HepG2 (cell line): ENCODE data around the gene U2AF1L4. TPM values are rescaled to one million over a fixed set of nuclear protein-coding genes. Genes with fewer than 3 reads are reported as not detected.

ENCODE experiments used
- DBP ChIP-seq: sonication (generic); formaldehyde crosslinking; IDR thresholded peaks from 2 replicates; pipeline ENCODE4 v1.4.0; 2020; ENCODE audit warnings: missing genetic modification reagents; ENCODE audit errors: not compliant biosample characterization
- DDIT3 ChIP-seq: sonication (generic); formaldehyde crosslinking; IDR thresholded peaks from 2 replicates; pipeline ENCODE4 v1.4.0; 2020; ENCODE audit warnings: mild to moderate bottlenecking, missing genetic modification reagents
- DNMT3B ChIP-seq: conservative IDR thresholded peaks from 2 replicates; pipeline ENCODE4 v1.6.1; 2016; ENCODE audit warnings: missing biosample characterization, control low read depth
- FOXP1 ChIP-seq, 2 experiments: fragments of 450-650 bp in 1 of 2; IDR thresholded peaks; 2 replicates each; pipeline ENCODE4 v1.6.1; 2017 to 2018; ENCODE audit warnings: antibody characterized with exemption in 1 of 2
- FOXP4 ChIP-seq: sonication (generic); formaldehyde crosslinking; IDR thresholded peaks from 2 replicates; pipeline ENCODE4 v1.4.0; 2020; ENCODE audit warnings: missing genetic modification reagents
- KLF16 ChIP-seq, 2 experiments: sonication (generic) in 1 of 2; formaldehyde crosslinking in 1 of 2; IDR thresholded peaks; 2 replicates each; pipeline versions ENCODE4 v1.6.1 to v1.8.0; 2016 to 2023; ENCODE audit warnings: missing genetic modification reagents in 2 of 2, missing compliant biosample characterization in 1 of 2
- MIXL1 ChIP-seq: IDR thresholded peaks from 2 replicates; pipeline ENCODE4 v1.6.1; 2016
- NR0B2 ChIP-seq: sonication (generic); formaldehyde crosslinking; IDR thresholded peaks from 2 replicates; pipeline ENCODE4 v1.4.0; 2020; ENCODE audit warnings: mild to moderate bottlenecking, missing genetic modification reagents
- ZBTB39 ChIP-seq: sonication (generic); formaldehyde crosslinking; IDR thresholded peaks from 2 replicates; pipeline ENCODE4 v1.5.0; 2020; ENCODE audit warnings: missing genetic modification reagents
- ZC3H13 ChIP-seq: sonication (generic); formaldehyde crosslinking; IDR thresholded peaks from 2 replicates; pipeline ENCODE4 v1.8.1; 2023; ENCODE audit warnings: mild to moderate bottlenecking, missing genetic modification reagents, moderate library complexity
- ZFP36 ChIP-seq: fragments of 150-350 bp; IDR thresholded peaks from 2 replicates; pipeline ENCODE4 v1.6.1; 2018; ENCODE audit warnings: borderline replicate concordance, low read length, low read depth; ENCODE audit not compliant: partially characterized antibody
- ZNF20 ChIP-seq: sonication (generic); formaldehyde crosslinking; IDR thresholded peaks from 2 replicates; pipeline ENCODE4 v1.4.0; 2020; ENCODE audit warnings: mild to moderate bottlenecking, moderate library complexity, missing genetic modification reagents
- ZNF3 ChIP-seq: IDR thresholded peaks from 2 replicates; pipeline ENCODE4 v1.7.0; 2017; ENCODE audit warnings: inconsistent platforms
- ZNF335 ChIP-seq: sonication (generic); formaldehyde crosslinking; IDR thresholded peaks from 2 replicates; pipeline ENCODE4 v1.4.0; 2020; ENCODE audit warnings: missing genetic modification reagents
- ZNF501 ChIP-seq: sonication (generic); formaldehyde crosslinking; IDR thresholded peaks from 2 replicates; pipeline ENCODE4 v1.5.1; 2020; ENCODE audit warnings: mild to moderate bottlenecking, moderate library complexity, missing genetic modification reagents
- ZNF839 ChIP-seq: sonication (generic); formaldehyde crosslinking; IDR thresholded peaks from 2 replicates; pipeline ENCODE4 v1.4.0; 2020; ENCODE audit warnings: missing genetic modification reagents, mild to moderate bottlenecking, borderline replicate concordance
- polyA plus RNA-seq, 8 experiments: library from polyadenylated mRNA; depleted of rRNA in 3 of 8; stranded (reverse) in 7 of 8; unstranded in 1 of 8; fragments of >200 nt; fragmentation: Illumina TruSeq in 4 of 8; extraction: Trizol in 4 of 8; gene quantifications; 2 replicates each; pipeline versions ENCODE4 v1.2.1 to v1.2.3, GENCODE V29; 2011 to 2016; ENCODE audit warnings: low read depth in 4 of 8, missing spikeins in 1 of 8, mixed read lengths in 1 of 8; ENCODE audit not compliant: insufficient read depth in 1 of 8
- total RNA-seq, 5 experiments: library from RNA; depleted of rRNA; stranded (reverse); fragments of >200 nt; fragmentation: Illumina TruSeq; extraction: Trizol; gene quantifications; 2 replicates each; pipeline ENCODE4 v1.2.3, GENCODE V29; 2016; ENCODE audit warnings: low read depth in 1 of 5
- TF ChIP-seq, protein P1 (sequence below): sonication (generic); formaldehyde crosslinking; IDR thresholded peaks from 2 replicates; pipeline ENCODE4 v1.8.1; 2023; ENCODE audit warnings: missing genetic modification reagents, inconsistent platforms, borderline replicate concordance
- TF ChIP-seq, protein P2 (sequence below): sonication (generic); formaldehyde crosslinking; IDR thresholded peaks from 2 replicates; pipeline ENCODE4 v1.8.0; 2022; ENCODE audit warnings: mild to moderate bottlenecking, missing genetic modification reagents, borderline replicate concordance
- TF ChIP-seq, protein P3 (sequence below): sonication (generic); formaldehyde crosslinking; IDR thresholded peaks from 2 replicates; pipeline ENCODE4 v1.8.1; 2023; ENCODE audit warnings: mild to moderate bottlenecking, moderate library complexity, missing genetic modification reagents

The U2AF1L4 gene
- total and polyA plus RNA-seq, 2 of the 13 experiments (the other 11 are each of a cell fraction or from before 2014, with no cell fraction given): 7.9 to 15.4 TPM

- TF ChIP-seq, protein P1, sequence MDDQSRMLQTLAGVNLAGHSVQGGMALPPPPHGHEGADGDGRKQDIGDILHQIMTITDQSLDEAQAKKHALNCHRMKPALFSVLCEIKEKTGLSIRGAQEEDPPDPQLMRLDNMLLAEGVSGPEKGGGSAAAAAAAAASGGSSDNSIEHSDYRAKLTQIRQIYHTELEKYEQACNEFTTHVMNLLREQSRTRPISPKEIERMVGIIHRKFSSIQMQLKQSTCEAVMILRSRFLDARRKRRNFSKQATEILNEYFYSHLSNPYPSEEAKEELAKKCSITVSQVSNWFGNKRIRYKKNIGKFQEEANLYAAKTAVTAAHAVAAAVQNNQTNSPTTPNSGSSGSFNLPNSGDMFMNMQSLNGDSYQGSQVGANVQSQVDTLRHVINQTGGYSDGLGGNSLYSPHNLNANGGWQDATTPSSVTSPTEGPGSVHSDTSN (CRISPR knock-in tag): no peak
- TF ChIP-seq ZNF335 (CRISPR knock-in tag): no peak
- TF ChIP-seq ZNF501 (CRISPR knock-in tag): no peak
- no peak for TF ChIP-seq ZNF839 (CRISPR knock-in tag)
- TF ChIP-seq ZC3H13: no peak
- TF ChIP-seq DNMT3B (CRISPR knock-in tag): no peak
- TF ChIP-seq, protein P2, sequence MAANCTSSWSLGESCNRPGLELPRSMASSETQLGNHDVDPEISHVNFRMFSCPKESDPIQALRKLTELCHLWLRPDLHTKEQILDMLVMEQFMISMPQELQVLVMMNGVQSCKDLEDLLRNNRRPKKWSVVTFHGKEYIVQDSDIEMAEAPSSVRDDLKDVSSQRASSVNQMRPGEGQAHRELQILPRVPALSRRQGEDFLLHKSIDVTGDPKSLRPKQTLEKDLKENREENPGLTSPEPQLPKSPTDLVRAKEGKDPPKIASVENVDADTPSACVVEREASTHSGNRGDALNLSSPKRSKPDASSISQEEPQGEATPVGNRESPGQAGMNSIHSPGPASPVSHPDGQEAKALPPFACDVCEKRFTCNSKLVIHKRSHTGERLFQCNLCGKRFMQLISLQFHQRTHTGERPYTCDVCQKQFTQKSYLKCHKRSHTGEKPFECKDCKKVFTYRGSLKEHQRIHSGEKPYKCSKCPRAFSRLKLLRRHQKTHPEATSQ: no peak
- no peak for TF ChIP-seq NR0B2 (CRISPR knock-in tag)
- no peak for TF ChIP-seq FOXP4 (CRISPR knock-in tag)
- TF ChIP-seq FOXP1 (IDR thresholded peaks at IDR 0.05): no peak
- TF ChIP-seq FOXP1 (CRISPR knock-in tag; IDR thresholded peaks at IDR 0.05): no peak
- TF ChIP-seq ZFP36: peak; percentile 13
- TF ChIP-seq ZBTB39 (CRISPR knock-in tag): 0 out of 2 replicates have a peak, but pooled peaks have one; percentile 32
- TF ChIP-seq DDIT3: no peak
- no peak for TF ChIP-seq DBP (CRISPR knock-in tag)
- TF ChIP-seq, protein P3, sequence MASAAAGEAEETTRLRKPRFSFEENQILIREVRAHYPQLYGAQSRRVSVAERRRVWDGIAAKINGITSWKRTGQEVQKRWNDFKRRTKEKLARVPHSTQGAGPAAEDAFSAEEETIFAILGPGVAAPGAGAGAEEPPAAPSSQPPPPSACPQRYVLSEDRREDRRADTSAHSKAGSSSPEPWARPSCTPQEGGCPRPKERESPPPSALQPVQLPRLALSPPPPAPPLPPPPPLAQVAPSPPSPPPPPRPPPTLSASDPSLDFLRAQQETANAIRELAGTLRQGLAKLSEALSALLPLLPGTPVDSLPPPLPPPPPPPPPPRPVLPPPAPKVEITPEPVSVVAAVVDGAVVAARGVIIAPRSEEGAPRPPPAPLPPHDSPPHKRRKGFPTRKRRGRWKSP: peak; percentile 46; the same call in 1 of the 2 replicates
- TF ChIP-seq ZNF20: no peak
- peak in 1 of 2 experiments; percentile 66; a peak in 1 of 4 replicates for TF ChIP-seq KLF16 (CRISPR knock-in tag; IDR thresholded peaks at IDR 0.05)
- no peak for TF ChIP-seq ZNF3 (CRISPR knock-in tag)
- TF ChIP-seq MIXL1 (CRISPR knock-in tag): 0 out of 2 replicates have a peak, but pooled peaks have one; percentile 34
These were observed 51.2 kb downstream of the U2AF1L4 start (continued) for GRCh38 chr19:35693835-35694599.
